H9 (cell line): ENCODE data around the gene UBN1. TPM values are rescaled to one million over a fixed set of nuclear protein-coding genes. Genes with fewer than 3 reads are reported as not detected.

Experiments used
- DNase-seq: peaks from one replicate; pipeline ENCODE4 v3.0.0-alpha.2; 2017
- H2AFZ ChIP-seq: one replicate; pipeline ENCODE4 v1.6.1; 2013; ENCODE audit warnings: mild to moderate bottlenecking, low read length, control low read depth, moderate library complexity
- H2AK5ac ChIP-seq: 2 replicates; pipeline ENCODE4 v1.6.1; 2013; ENCODE audit warnings: low read length, control low read depth, mixed read lengths; ENCODE audit not compliant: insufficient read length
- H2BK120ac ChIP-seq: one replicate; pipeline ENCODE4 v1.6.1; 2013; ENCODE audit warnings: low read depth, mild to moderate bottlenecking, low read length, control low read depth, inconsistent platforms; ENCODE audit not compliant: poor library complexity, severe bottlenecking
- H2BK12ac ChIP-seq: 2 replicates; pipeline ENCODE4 v1.6.1; 2013; ENCODE audit warnings: low read length, control low read depth, mixed read lengths, low read depth; ENCODE audit not compliant: insufficient read length
- H2BK15ac ChIP-seq: 2 replicates; pipeline ENCODE4 v1.6.1; 2013; ENCODE audit warnings: low read depth, low read length, control low read depth
- H2BK20ac ChIP-seq: one replicate; pipeline ENCODE4 v1.6.1; 2013; ENCODE audit warnings: low read depth, mild to moderate bottlenecking, low read length, control low read depth, inconsistent platforms; ENCODE audit not compliant: poor library complexity, severe bottlenecking
- H2BK5ac ChIP-seq: 2 replicates; pipeline ENCODE4 v1.6.1; 2013; ENCODE audit warnings: low read length, control low read depth, mixed read lengths; ENCODE audit not compliant: insufficient read length
- H3K14ac ChIP-seq: 2 replicates; pipeline ENCODE4 v1.6.1; 2013; ENCODE audit warnings: low read length, control low read depth; ENCODE audit not compliant: insufficient read depth
- H3K18ac ChIP-seq: 2 replicates; pipeline ENCODE4 v1.6.1; 2013; ENCODE audit warnings: low read depth, mild to moderate bottlenecking, mixed read lengths, low read length, control low read depth; ENCODE audit not compliant: insufficient read length
- H3K23ac ChIP-seq: 2 replicates; pipeline ENCODE4 v1.6.1; 2013; ENCODE audit warnings: low read length, control low read depth, mixed read lengths, low read depth; ENCODE audit not compliant: insufficient read length
- H3K23me2 ChIP-seq: 2 replicates; pipeline ENCODE4 v1.6.1; 2013; ENCODE audit warnings: low read depth, mild to moderate bottlenecking, mixed read lengths, low read length, control low read depth; ENCODE audit not compliant: insufficient read length, poor library complexity, severe bottlenecking
- H3K27ac ChIP-seq: 2 replicates; pipeline ENCODE4 v1.5.1; 2013; ENCODE audit warnings: low read length, control low read depth, mixed read lengths, low read depth; ENCODE audit not compliant: insufficient read length
- H3K27me3 ChIP-seq: 2 replicates; pipeline ENCODE4 v1.6.1; 2013; ENCODE audit warnings: low read length, control low read depth, inconsistent platforms; ENCODE audit not compliant: insufficient read depth
- H3K4ac ChIP-seq: 2 replicates; pipeline ENCODE4 v1.6.1; 2013; ENCODE audit warnings: low read depth, mild to moderate bottlenecking, control low read depth, inconsistent platforms, low read length, moderate library complexity
- H3K4me1 ChIP-seq: 2 replicates; pipeline ENCODE4 v1.6.1; 2013; ENCODE audit warnings: low read length, control low read depth, inconsistent platforms; ENCODE audit not compliant: insufficient read depth
- H3K4me2 ChIP-seq: 2 replicates; pipeline ENCODE4 v1.6.1; 2013; ENCODE audit warnings: low read length, control low read depth, mixed read lengths; ENCODE audit not compliant: insufficient read length, insufficient read depth
- H3K56ac ChIP-seq: 2 replicates; pipeline ENCODE4 v1.6.1; 2013; ENCODE audit warnings: low read depth, mild to moderate bottlenecking, mixed read lengths, low read length, control low read depth; ENCODE audit not compliant: insufficient read length
- H3K79me1 ChIP-seq: 2 replicates; pipeline ENCODE4 v1.6.1; 2013; ENCODE audit warnings: low read depth, mild to moderate bottlenecking, moderate library complexity, low read length, control low read depth, inconsistent platforms; ENCODE audit not compliant: insufficient read depth, poor library complexity, severe bottlenecking
- H3K79me2 ChIP-seq: 2 replicates; pipeline ENCODE4 v1.6.1; 2013; ENCODE audit warnings: low read length, control low read depth, inconsistent platforms; ENCODE audit not compliant: insufficient read depth
- H3K9ac ChIP-seq: 2 replicates; pipeline ENCODE4 v1.6.1; 2013; ENCODE audit warnings: low read length, control low read depth, mixed read lengths; ENCODE audit not compliant: insufficient read length; ENCODE audit errors: extremely low read depth
- H3K9me3 ChIP-seq: one replicate; pipeline ENCODE4 v1.6.1; 2013; ENCODE audit warnings: low read depth, low read length, inconsistent platforms; ENCODE audit not compliant: control insufficient read depth
- H3T11ph ChIP-seq: one replicate; pipeline ENCODE4 v1.6.1; 2013; ENCODE audit warnings: mild to moderate bottlenecking, low read length, control low read depth, inconsistent platforms
- H4K20me1 ChIP-seq: one replicate; pipeline ENCODE4 v1.6.1; 2013; ENCODE audit not compliant: control insufficient read depth, insufficient read length, insufficient read depth
- H4K5ac ChIP-seq: 2 replicates; pipeline ENCODE4 v1.6.1; 2013; ENCODE audit warnings: low read depth, mild to moderate bottlenecking, mixed read lengths, low read length, control low read depth; ENCODE audit not compliant: insufficient read length
- H4K8ac ChIP-seq: replicated peaks from 2 replicates; pipeline ENCODE4 v1.6.1; 2013; ENCODE audit warnings: low read length, control low read depth, mixed read lengths, low read depth; ENCODE audit not compliant: insufficient read length
- H4K91ac ChIP-seq: 2 replicates; pipeline ENCODE4 v1.6.1; 2013; ENCODE audit warnings: low read depth, mild to moderate bottlenecking, moderate library complexity, mixed read lengths, low read length, control low read depth; ENCODE audit not compliant: insufficient read length
- H3K27ac Mint-ChIP-seq, 3 experiments: 2 replicates in 2 of 3; 3 replicates in 1 of 3; pipeline ENCODE4 v1.8.0; 2020 to 2021; ENCODE audit warnings: mixed read lengths in 3 of 3, mild to moderate bottlenecking in 1 of 3, moderate library complexity in 1 of 3
- H3K27me3 Mint-ChIP-seq: 2 replicates; pipeline ENCODE4 v1.8.0; 2021; ENCODE audit warnings: low read depth, mild to moderate bottlenecking, moderate library complexity, mixed read lengths
- H3K36me3 Mint-ChIP-seq, 3 experiments: 2 replicates in 2 of 3; 3 replicates in 1 of 3; pipeline ENCODE4 v1.8.0; 2020 to 2021; ENCODE audit warnings: low read depth in 3 of 3, mixed read lengths in 3 of 3; ENCODE audit not compliant: insufficient read depth in 1 of 3
- H3K4me1 Mint-ChIP-seq, 2 experiments: 2 replicates each; pipeline ENCODE4 v1.8.0; 2020; ENCODE audit warnings: mixed read lengths in 2 of 2
- H3K4me3 Mint-ChIP-seq, 2 experiments: 2 replicates in 1 of 2; 3 replicates in 1 of 2; pipeline ENCODE4 v1.8.0; 2020 to 2021; ENCODE audit warnings: mild to moderate bottlenecking in 2 of 2, mixed read lengths in 2 of 2, moderate library complexity in 1 of 2
- H3K9me3 Mint-ChIP-seq, 2 experiments: 2 replicates in 1 of 2; 3 replicates in 1 of 2; pipeline ENCODE4 v1.8.0; 2020; ENCODE audit warnings: mild to moderate bottlenecking in 2 of 2, mixed read lengths in 2 of 2, moderate library complexity in 1 of 2
- CTCF ChIP-seq: fragments of 200-600 bp; sonication (generic); conservative IDR thresholded peaks from 3 replicates; pipeline ENCODE4 v1.8.0; 2021; ENCODE audit warnings: antibody characterized with exemption, mild to moderate bottlenecking
- WGBS: extraction: QIAGEN DNeasy Blood & Tissue Kit; methylation state at CpG from one replicate; pipeline ENCODE4 v1.1.7; 2013; ENCODE audit warnings: missing lambda C conversion rate, low lambda C conversion rate, mixed read lengths; ENCODE audit not compliant: insufficient read length; ENCODE audit errors: extremely low coverage; 5-methylcytosine and 5-hydroxymethylcytosine counted together
- total RNA-seq: library from RNA; stranded (reverse); gene quantifications from 2 replicates; pipeline ENCODE4 v1.2.1, GENCODE V29; 2021

UBN1 gene
- total RNA-seq, 1 experiment from 2014 or later, result 55.2 TPM

DNA sequence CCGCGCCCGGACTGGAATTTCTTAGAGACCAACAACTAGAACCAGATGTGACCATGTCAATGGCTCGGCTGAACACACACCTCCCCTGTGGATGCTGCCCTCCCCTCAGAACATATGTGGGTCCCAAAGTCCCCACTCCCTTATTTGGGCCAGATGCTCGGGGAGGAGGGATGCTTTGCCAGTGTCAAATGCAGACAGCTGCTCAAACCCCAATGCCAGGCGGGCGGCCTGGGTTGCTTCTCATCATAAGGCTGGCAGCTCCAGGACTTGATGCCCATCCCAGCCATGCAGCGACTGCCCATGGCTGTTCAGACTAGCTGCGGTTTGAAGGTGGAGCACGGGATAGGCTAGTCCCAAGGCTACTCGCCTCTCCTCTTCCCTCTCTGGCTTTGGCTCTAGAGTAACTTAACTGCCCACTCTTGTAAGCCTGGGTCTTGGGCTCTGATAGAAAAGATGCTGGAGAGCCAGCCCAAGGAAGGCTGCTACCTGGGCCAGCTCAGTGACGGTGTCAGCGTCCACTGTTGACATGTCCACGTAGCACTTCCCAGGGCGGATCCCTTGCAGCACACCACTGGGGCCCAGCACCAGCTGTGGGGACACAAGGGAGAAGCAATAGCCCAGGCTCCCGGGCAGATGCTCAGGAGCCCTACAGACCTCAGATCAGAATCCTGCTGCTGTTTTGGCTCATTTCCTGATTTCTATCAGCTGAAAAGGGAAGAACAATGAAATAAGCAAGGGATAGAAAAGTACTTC, 33.9 kb upstream of the UBN1 start:
- no peak overlapping the region for H3K9ac ChIP-seq
- H4K91ac ChIP-seq, result no peak overlapping the region
- WGBS, result no CpG with 5 or more reads among the region's 16 CpGs
- TF ChIP-seq CTCF, result no peak
- H3K18ac ChIP-seq, result no peak overlapping the region
- no peaks in the 10 kb centered on the region for H3K4me1 ChIP-seq
- no peak overlapping the region for H3K23ac ChIP-seq
- peaks cover 33 to 87% (median 67%) of the 10 kb centered on the region in 3 experiments; a peak in 6 of 7 replicates for H3K36me3 Mint-ChIP-seq
- no peak overlapping the region for H3K56ac ChIP-seq
- H4K20me1 ChIP-seq, result no peaks in the 10 kb centered on the region
- no peak overlapping the region for H3K4me2 ChIP-seq
- no peak overlapping the region for H2AK5ac ChIP-seq
- no peaks in the 10 kb centered on the region for H3K79me2 ChIP-seq
- no peak overlapping the region for H2BK20ac ChIP-seq
- no peak overlapping the region for H2AFZ ChIP-seq
- no peaks in the 10 kb centered on the region for H3K9me3 Mint-ChIP-seq
- no peak for DNase-seq
- no peak overlapping the region for H4K8ac ChIP-seq
- no peaks in the 10 kb centered on the region for H3K79me1 ChIP-seq
- H3K27ac ChIP-seq, result no peak overlapping the region
- H2BK120ac ChIP-seq, result no peak overlapping the region
- H2BK12ac ChIP-seq, result no peak overlapping the region
- H3K27ac Mint-ChIP-seq, result peak overlapping the region in 1 of 3 experiments; percentile 57; a peak in 1 of 7 replicates
- H3K4me1 Mint-ChIP-seq, result no peaks in the 10 kb centered on the region
- no peak overlapping the region for H4K5ac ChIP-seq
- H3K4me3 Mint-ChIP-seq, result no peak overlapping the region
- no peak overlapping the region for H2BK5ac ChIP-seq
- no peaks in the 10 kb centered on the region for H3K23me2 ChIP-seq
- H3K27me3 ChIP-seq, result no peaks in the 10 kb centered on the region
- H3K4ac ChIP-seq, result no peak overlapping the region
- H3K27me3 Mint-ChIP-seq, result no peaks in the 10 kb centered on the region
- H3K9me3 ChIP-seq, result no peaks in the 10 kb centered on the region
- H3T11ph ChIP-seq, result no peak overlapping the region
- no peak overlapping the region for H3K14ac ChIP-seq
- H2BK15ac ChIP-seq, result no peak overlapping the region
